GM23338 (cell line): ENCODE data around the gene AK2.

Experiments
- CTCF ChIP-seq, 2 experiments: fragments of 200-600 bp in 1 of 2; sonication (generic) in 1 of 2; conservative IDR thresholded peaks; 2 replicates each; pipeline versions ENCODE4 v1.5.1 to v1.6.1; 2016 to 2017; ENCODE audit warnings: antibody characterized with exemption in 2 of 2, low read depth in 2 of 2, mild to moderate bottlenecking in 2 of 2, moderate library complexity in 1 of 2
- POLR2AphosphoS5 ChIP-seq: IDR thresholded peaks from 2 replicates; pipeline ENCODE4 v1.6.1; 2016; ENCODE audit warnings: antibody characterized with exemption, low read depth

GRCh38 chr1:32981003-32981901, 55.4 kb downstream of the AK2 start:
- TF ChIP-seq POLR2AphosphoS5 (no peak), CTCF (conservative IDR thresholded peaks at IDR 0.05; ENCODE audit: low read depth in 2 of 2) (no peak)
